ENCODE data around the gene PPP2R2B. TPM values are rescaled to one million over a fixed set of nuclear protein-coding genes. Genes with fewer than 3 reads are reported as not detected.

PPP2R2B gene
- total RNA-seq, 1 experiment from 2014 or later = not detected

DNA sequence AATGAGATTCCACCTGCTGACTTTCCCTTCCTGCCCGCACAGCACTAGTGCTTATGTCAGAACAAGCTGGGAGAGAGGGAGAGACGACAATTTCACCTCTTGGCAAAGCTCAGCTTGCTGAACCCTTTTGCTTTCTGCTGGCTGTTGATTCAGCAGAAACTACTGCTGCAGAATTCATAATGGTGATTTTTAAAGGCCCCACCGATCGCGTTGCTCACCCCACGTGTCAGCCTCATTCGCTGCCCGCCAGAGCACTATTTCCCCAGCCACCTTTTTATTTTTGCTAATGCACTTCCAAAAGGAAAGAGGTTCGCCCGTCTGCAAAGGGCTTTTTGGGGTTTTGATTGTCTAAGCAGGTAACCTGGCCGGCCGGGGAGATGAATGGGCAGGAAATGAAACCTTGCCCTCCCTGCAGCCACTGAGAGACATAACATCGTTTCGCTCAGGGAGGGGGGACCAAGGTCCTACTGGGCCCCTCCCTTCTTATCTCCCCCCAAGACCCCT is 1.3 kb downstream of the PPP2R2B start:
- Histone ChIP-seq H2AFZ (ENCODE audit: low read depth, low read length, poor library complexity, severe bottlenecking) (no peak overlapping the region), H3K9ac (ENCODE audit: low read length) (no peak overlapping the region)
- POLR2A ChIA-PET = no interaction called here

DNA sequence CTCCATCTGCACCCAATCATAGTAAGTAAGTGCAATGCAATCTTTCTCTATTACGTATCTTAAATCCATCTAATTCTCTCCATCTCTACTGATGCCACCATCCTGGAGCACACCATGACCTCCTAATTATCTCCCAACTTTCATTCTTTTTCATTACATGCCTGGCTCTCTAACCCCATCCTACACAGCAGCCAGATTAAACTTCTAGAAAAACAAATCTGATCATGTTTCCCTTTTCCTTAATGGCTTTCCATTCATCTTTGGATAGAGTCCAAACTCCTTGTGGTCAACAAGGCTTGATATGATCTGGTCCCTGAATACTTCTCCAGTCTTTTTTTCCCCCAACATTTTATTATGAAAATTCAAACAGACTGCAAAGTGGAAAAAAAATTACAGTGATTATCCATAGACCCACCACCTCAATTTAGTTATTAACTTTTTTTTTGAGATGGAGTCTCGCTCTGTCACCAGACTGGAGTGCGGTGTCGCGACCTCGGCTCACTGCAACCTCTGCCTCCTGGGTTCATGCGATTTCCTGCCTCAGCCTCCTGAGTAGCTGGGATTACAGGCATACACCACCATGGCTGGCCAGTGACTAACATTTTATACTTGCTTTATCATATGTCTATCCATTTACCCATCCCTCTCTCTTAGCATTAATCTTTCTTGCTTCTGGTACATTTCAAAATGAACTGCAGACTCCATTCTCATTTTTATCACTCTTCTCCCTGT is 5.2 kb downstream of the PPP2R2B start:
- no peak overlapping the region for H3K4me3 ChIP-seq (replicated peaks in 1 of 2; ENCODE audit: low read depth in 1 of 2, low read length in 2 of 2)
- TF ChIP-seq EZH2phosphoT487 (IDR thresholded peaks at IDR 0.05; ENCODE audit: borderline replicate concordance) (no peak), SIN3A (IDR thresholded peaks at IDR 0.05; ENCODE audit: low read depth) (no peak), SRF (IDR thresholded peaks at IDR 0.05; ENCODE audit: low read depth) (no peak), YY1 (IDR thresholded peaks at IDR 0.05; ENCODE audit: extremely low read depth, insufficient replicate concordance, low read depth, low read length) (no peak), FOSL1 (IDR thresholded peaks at IDR 0.05; ENCODE audit: low read depth) (no peak), EGR1 (IDR thresholded peaks at IDR 0.05; ENCODE audit: low read depth) (no peak), JUND (IDR thresholded peaks at IDR 0.05) (no peak)
- TF ChIP-seq, protein P1, sequence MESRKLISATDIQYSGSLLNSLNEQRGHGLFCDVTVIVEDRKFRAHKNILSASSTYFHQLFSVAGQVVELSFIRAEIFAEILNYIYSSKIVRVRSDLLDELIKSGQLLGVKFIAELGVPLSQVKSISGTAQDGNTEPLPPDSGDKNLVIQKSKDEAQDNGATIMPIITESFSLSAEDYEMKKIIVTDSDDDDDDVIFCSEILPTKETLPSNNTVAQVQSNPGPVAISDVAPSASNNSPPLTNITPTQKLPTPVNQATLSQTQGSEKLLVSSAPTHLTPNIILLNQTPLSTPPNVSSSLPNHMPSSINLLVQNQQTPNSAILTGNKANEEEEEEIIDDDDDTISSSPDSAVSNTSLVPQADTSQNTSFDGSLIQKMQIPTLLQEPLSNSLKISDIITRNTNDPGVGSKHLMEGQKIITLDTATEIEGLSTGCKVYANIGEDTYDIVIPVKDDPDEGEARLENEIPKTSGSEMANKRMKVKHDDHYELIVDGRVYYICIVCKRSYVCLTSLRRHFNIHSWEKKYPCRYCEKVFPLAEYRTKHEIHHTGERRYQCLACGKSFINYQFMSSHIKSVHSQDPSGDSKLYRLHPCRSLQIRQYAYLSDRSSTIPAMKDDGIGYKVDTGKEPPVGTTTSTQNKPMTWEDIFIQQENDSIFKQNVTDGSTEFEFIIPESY (IDR thresholded peaks at IDR 0.05; ENCODE audit: extremely low read depth, insufficient replicate concordance, low read length) = no peak
- TF ChIP-seq, protein P2, sequence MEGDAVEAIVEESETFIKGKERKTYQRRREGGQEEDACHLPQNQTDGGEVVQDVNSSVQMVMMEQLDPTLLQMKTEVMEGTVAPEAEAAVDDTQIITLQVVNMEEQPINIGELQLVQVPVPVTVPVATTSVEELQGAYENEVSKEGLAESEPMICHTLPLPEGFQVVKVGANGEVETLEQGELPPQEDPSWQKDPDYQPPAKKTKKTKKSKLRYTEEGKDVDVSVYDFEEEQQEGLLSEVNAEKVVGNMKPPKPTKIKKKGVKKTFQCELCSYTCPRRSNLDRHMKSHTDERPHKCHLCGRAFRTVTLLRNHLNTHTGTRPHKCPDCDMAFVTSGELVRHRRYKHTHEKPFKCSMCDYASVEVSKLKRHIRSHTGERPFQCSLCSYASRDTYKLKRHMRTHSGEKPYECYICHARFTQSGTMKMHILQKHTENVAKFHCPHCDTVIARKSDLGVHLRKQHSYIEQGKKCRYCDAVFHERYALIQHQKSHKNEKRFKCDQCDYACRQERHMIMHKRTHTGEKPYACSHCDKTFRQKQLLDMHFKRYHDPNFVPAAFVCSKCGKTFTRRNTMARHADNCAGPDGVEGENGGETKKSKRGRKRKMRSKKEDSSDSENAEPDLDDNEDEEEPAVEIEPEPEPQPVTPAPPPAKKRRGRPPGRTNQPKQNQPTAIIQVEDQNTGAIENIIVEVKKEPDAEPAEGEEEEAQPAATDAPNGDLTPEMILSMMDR (IDR thresholded peaks at IDR 0.05 in 2 of 3, conservative IDR thresholded peaks at IDR 0.05 in 1 of 3; ENCODE audit: borderline replicate concordance in 1 of 3, insufficient read depth in 1 of 3, low read depth in 2 of 3, low read length in 2 of 3) = no peak
- TF ChIP-seq, protein P3, sequence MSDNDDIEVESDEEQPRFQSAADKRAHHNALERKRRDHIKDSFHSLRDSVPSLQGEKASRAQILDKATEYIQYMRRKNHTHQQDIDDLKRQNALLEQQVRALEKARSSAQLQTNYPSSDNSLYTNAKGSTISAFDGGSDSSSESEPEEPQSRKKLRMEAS (IDR thresholded peaks at IDR 0.05) = no peak

More for the DNA sequence above, 1.3 kb downstream of the PPP2R2B start:
- peaks cover 22% of the 10 kb centered on the region for H3K27me3 ChIP-seq (ENCODE audit: insufficient read depth, low read length)
- no peaks in the 10 kb centered on the region for H3K9me3 ChIP-seq (ENCODE audit: control insufficient read depth in 1 of 2, insufficient read depth in 1 of 2, low read depth in 1 of 2, low read length in 2 of 2)
- H3K79me2 ChIP-seq (ENCODE audit: insufficient read depth, low read length) = no peaks in the 10 kb centered on the region
- RAD21 ChIA-PET (ENCODE audit: low non-redundant PET in 1 of 2, low total read pairs in 2 of 2, uncharacterized antibody in 2 of 2, unreplicated experiment in 2 of 2) = no interaction called here
- BruUV-seq (replicated peaks) = no TSS peak
- CTCF ChIA-PET = no interaction called here
- no peak for ATAC-seq
- H3K9me2 ChIP-seq (ENCODE audit: insufficient read depth) = no peaks in the 10 kb centered on the region
- no peak overlapping the region for H3K27ac ChIP-seq (ENCODE audit: low read depth, low read length)
- no peaks in the 10 kb centered on the region for H3K36me3 ChIP-seq (ENCODE audit: control insufficient read depth in 1 of 2, insufficient read depth in 2 of 2, low read length in 2 of 2)
- no peaks in the 10 kb centered on the region for H3K4me1 ChIP-seq (ENCODE audit: control insufficient read depth in 1 of 2, insufficient read depth in 2 of 2, low read length in 2 of 2)
- DNase-seq (ENCODE audit: low read depth, low spot score) = no peak
- no peaks in the 10 kb centered on the region for H4K20me1 ChIP-seq (ENCODE audit: insufficient read depth)
- intact Hi-C loops (cut with micrococcal nuclease) = no loop called here
- TF ChIP-seq CEBPB (IDR thresholded peaks at IDR 0.05; ENCODE audit: low read depth) (no peak), EZH2phosphoT487 (IDR thresholded peaks at IDR 0.05; ENCODE audit: borderline replicate concordance) (no peak), EZH2 (IDR thresholded peaks at IDR 0.05) (no peak), SRF (IDR thresholded peaks at IDR 0.05; ENCODE audit: low read depth) (no peak), POLR2AphosphoS5 (IDR thresholded peaks at IDR 0.05; ENCODE audit: low read depth, low read length) (no peak), ZNF274 (IDR thresholded peaks at IDR 0.05; ENCODE audit: low read depth, low read length) (no peak), RAD21 (IDR thresholded peaks at IDR 0.05; ENCODE audit: low read depth) (no peak), SIN3A (IDR thresholded peaks at IDR 0.05; ENCODE audit: low read depth) (no peak)
- TF ChIP-seq, protein P4, sequence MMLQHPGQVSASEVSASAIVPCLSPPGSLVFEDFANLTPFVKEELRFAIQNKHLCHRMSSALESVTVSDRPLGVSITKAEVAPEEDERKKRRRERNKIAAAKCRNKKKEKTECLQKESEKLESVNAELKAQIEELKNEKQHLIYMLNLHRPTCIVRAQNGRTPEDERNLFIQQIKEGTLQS (IDR thresholded peaks at IDR 0.05) = no peak
- TF ChIP-seq, protein P3 (IDR thresholded peaks at IDR 0.05) = no peak
- no peak overlapping the region for H3K4me3 ChIP-seq (replicated peaks in 1 of 2; ENCODE audit: low read depth in 1 of 2, low read length in 2 of 2)
- H3K4me2 ChIP-seq (ENCODE audit: low read length) = no peak overlapping the region

More for the DNA sequence above, 5.2 kb downstream of the PPP2R2B start:
- Histone ChIP-seq H3K9me2 (ENCODE audit: insufficient read depth) (no peaks in the 10 kb centered on the region), H3K9ac (ENCODE audit: low read length) (no peak overlapping the region), H3K27me3 (ENCODE audit: insufficient read depth, low read length) (peaks cover 14% of the 10 kb centered on the region; the same call in 1 of the 2 replicates), H3K79me2 (ENCODE audit: insufficient read depth, low read length) (no peaks in the 10 kb centered on the region), H3K27ac (ENCODE audit: low read depth, low read length) (no peak overlapping the region), H3K4me1 (ENCODE audit: control insufficient read depth in 1 of 2, insufficient read depth in 2 of 2, low read length in 2 of 2) (no peaks in the 10 kb centered on the region), H3K9me3 (ENCODE audit: control insufficient read depth in 1 of 2, insufficient read depth in 1 of 2, low read depth in 1 of 2, low read length in 2 of 2) (no peaks in the 10 kb centered on the region), H3K36me3 (ENCODE audit: control insufficient read depth in 1 of 2, insufficient read depth in 2 of 2, low read length in 2 of 2) (no peaks in the 10 kb centered on the region), H3K4me2 (ENCODE audit: low read length) (no peak overlapping the region), H4K20me1 (ENCODE audit: insufficient read depth) (no peaks in the 10 kb centered on the region), H2AFZ (ENCODE audit: low read depth, low read length, poor library complexity, severe bottlenecking) (no peak overlapping the region)
- POLR2A ChIA-PET = no interaction called here
- ATAC-seq (no peak), DNase-seq (ENCODE audit: low read depth, low spot score) (no peak)
- RAD21 ChIA-PET (ENCODE audit: low non-redundant PET in 1 of 2, low total read pairs in 2 of 2, uncharacterized antibody in 2 of 2, unreplicated experiment in 2 of 2) = no interaction called here
- intact Hi-C loops (cut with micrococcal nuclease) = no loop called here
- no TSS peak for BruUV-seq (replicated peaks)
- CTCF ChIA-PET = no interaction called here
